Calu3 (cell line): ENCODE results near the gene SLC4A9. TPM values are rescaled to one million over a fixed set of nuclear protein-coding genes. Genes with fewer than 3 reads are reported as not detected.

Experiments
- BruUV-seq: library from RNA; stranded (reverse); fragments of 400-500 nt; replicated peaks from 2 replicates; lab custom pipeline; 2021; lab: Mats Ljungman, UMichigan
- CTCF ChIA-PET: fragments of 300-600 bp; sonication (Branson Sonifier 250); formaldehyde crosslinking; loops from one replicate; lab custom pipeline; 2022; ENCODE audit warnings: antibody characterized with exemption; lab: Charles Lee
- DNase-seq: peaks from one replicate; pipeline ENCODE4 v3.0.0; 2022
- H3K27ac Mint-ChIP-seq: one replicate; pipeline ENCODE4 v1.8.0; 2022; ENCODE audit warnings: mixed read lengths; ENCODE audit not compliant: unreplicated experiment
- H3K27me3 Mint-ChIP-seq: one replicate; pipeline ENCODE4 v1.8.0; 2022; ENCODE audit warnings: mixed read lengths; ENCODE audit not compliant: unreplicated experiment
- H3K36me3 Mint-ChIP-seq: one replicate; pipeline ENCODE4 v1.8.0; 2022; ENCODE audit warnings: mild to moderate bottlenecking, moderate library complexity, mixed read lengths; ENCODE audit not compliant: insufficient read depth, unreplicated experiment
- H3K4me1 Mint-ChIP-seq: one replicate; pipeline ENCODE4 v1.8.0; 2022; ENCODE audit warnings: mild to moderate bottlenecking, low read depth, mixed read lengths; ENCODE audit not compliant: unreplicated experiment
- H3K4me3 Mint-ChIP-seq: one replicate; pipeline ENCODE4 v1.8.0; 2022; ENCODE audit warnings: mild to moderate bottlenecking, low read depth, moderate library complexity, mixed read lengths; ENCODE audit not compliant: unreplicated experiment
- H3K9me3 Mint-ChIP-seq: one replicate; pipeline ENCODE4 v1.8.0; 2022; ENCODE audit warnings: low read depth, mixed read lengths; ENCODE audit not compliant: unreplicated experiment
- intact Hi-C: fragments of 100-400 bp; cut with micrococcal nuclease; formaldehyde crosslinking; loops from one replicate; pipeline ENCODE4 v1.10.0; 2022; ENCODE audit not compliant: unreplicated experiment
- total RNA-seq: library from RNA; stranded (reverse); gene quantifications from 2 replicates; pipeline ENCODE4 v1.2.3, GENCODE V29; 2022
- TF ChIP-seq, protein P1 (sequence below): fragments of 200-600 bp; IDR thresholded peaks from one replicate; pipeline ENCODE4 v1.8.0; 2022; ENCODE audit warnings: antibody characterized with exemption; ENCODE audit not compliant: unreplicated experiment

Gene SLC4A9
- total RNA-seq, 1 experiment from 2014 or later = not detected

GRCh38 chr5:140423609-140424008 lies 63.6 kb downstream of the SLC4A9 start:
- no TSS peak for BruUV-seq
- intact Hi-C loops = no loop called here
- TF ChIP-seq, protein P1, sequence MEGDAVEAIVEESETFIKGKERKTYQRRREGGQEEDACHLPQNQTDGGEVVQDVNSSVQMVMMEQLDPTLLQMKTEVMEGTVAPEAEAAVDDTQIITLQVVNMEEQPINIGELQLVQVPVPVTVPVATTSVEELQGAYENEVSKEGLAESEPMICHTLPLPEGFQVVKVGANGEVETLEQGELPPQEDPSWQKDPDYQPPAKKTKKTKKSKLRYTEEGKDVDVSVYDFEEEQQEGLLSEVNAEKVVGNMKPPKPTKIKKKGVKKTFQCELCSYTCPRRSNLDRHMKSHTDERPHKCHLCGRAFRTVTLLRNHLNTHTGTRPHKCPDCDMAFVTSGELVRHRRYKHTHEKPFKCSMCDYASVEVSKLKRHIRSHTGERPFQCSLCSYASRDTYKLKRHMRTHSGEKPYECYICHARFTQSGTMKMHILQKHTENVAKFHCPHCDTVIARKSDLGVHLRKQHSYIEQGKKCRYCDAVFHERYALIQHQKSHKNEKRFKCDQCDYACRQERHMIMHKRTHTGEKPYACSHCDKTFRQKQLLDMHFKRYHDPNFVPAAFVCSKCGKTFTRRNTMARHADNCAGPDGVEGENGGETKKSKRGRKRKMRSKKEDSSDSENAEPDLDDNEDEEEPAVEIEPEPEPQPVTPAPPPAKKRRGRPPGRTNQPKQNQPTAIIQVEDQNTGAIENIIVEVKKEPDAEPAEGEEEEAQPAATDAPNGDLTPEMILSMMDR = no peak
- Mint-ChIP-seq H3K9me3 (no peaks in the 10 kb centered on the region), H3K4me3 (no peak overlapping the region), H3K36me3 (peaks cover 19% of the 10 kb centered on the region), H3K27me3 (no peaks in the 10 kb centered on the region), H3K27ac (no peak overlapping the region), H3K4me1 (peaks cover 13% of the 10 kb centered on the region)
- CTCF ChIA-PET = interaction anchor here (0.6 kb wide), 1 partner anchor 36 kb away, joined by 3 read pairs; no protein-coding TSS in a partner anchor
- DNase-seq = no peak

DNA sequence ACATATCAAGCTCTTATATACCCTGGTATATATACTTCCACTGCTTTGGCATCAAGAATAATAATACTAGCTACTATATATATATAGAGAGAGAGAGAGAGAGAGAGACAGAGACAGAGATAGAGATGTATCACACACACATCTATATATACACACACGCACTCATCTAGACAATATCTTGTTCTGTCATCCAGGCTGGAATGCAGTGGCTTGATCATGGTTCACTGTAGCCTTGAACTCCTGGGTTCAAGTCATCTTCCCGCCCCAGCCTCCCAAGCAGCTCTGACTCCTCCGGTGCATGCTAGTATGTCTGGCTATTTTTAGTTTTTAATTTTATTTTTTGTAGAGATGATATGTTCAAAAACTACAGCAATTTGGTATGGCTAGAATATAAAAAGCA lies 64.1 kb downstream of the SLC4A9 start:
- H3K4me3 Mint-ChIP-seq = no peak overlapping the region
- intact Hi-C loops = no loop called here
- H3K9me3 Mint-ChIP-seq = no peaks in the 10 kb centered on the region
- H3K36me3 Mint-ChIP-seq = peaks cover 19% of the 10 kb centered on the region
- CTCF ChIA-PET = interaction anchor here (0.6 kb wide), 1 partner anchor 36 kb away, joined by 3 read pairs; no protein-coding TSS in a partner anchor
- H3K27ac Mint-ChIP-seq = no peak overlapping the region
- no peak for DNase-seq
- TF ChIP-seq, protein P1 = no peak
- no peaks in the 10 kb centered on the region for H3K27me3 Mint-ChIP-seq
- no TSS peak for BruUV-seq
- peaks cover 13% of the 10 kb centered on the region for H3K4me1 Mint-ChIP-seq

Other genes with a start within 250 kb of the SLC4A9 start
- 16.2 and 16.7 TPM in 2 replicates for gene PURA, start 246.1 kb upstream of the SLC4A9 start, total RNA-seq
- gene IGIP, start 234.3 kb upstream of the SLC4A9 start, total RNA-seq = 5.9 and 6.2 TPM in 2 replicates
- gene CYSTM1, start 185.0 kb upstream of the SLC4A9 start, total RNA-seq = 198 and 259 TPM in 2 replicates
- gene PFDN1, start 57.1 kb upstream of the SLC4A9 start, total RNA-seq = 67.5 and 71.9 TPM in 2 replicates
- 6.4 and 7.2 TPM in 2 replicates for gene HBEGF, start 13.6 kb upstream of the SLC4A9 start, total RNA-seq
- 160 and 167 TPM in 2 replicates for gene ANKHD1, start 41.6 kb downstream of the SLC4A9 start, total RNA-seq
- gene EIF4EBP3, start 187.5 kb downstream of the SLC4A9 start, total RNA-seq = 14.1 and 18.8 TPM in 2 replicates
- 29.5 and 33.0 TPM in 2 replicates for gene SRA1, start 197.3 kb downstream of the SLC4A9 start, total RNA-seq
- gene APBB3, start 204.4 kb downstream of the SLC4A9 start, total RNA-seq = 15.1 and 15.7 TPM in 2 replicates
- gene SLC35A4, start 204.6 kb downstream of the SLC4A9 start, total RNA-seq = 80.6 and 93.6 TPM in 2 replicates